ENCODE measurements around the gene TPRKB.
"Not testable (repeated sequence)": the region's sequence is repeated elsewhere in the genome, so short reads cannot be mapped to it uniquely, and the experiment has no call there.

Gene TPRKB

GRCh38 chr2:73736855-73737779 lies at the start of gene TPRKB:
TSS of gene TPRKB (minus strand) at chr2:73737345. CDS start at chr2:73734569, 2,776 bp downstream.
- peak; percentile 92 for DNase-seq

GRCh38 chr2:73783883-73784282 lies 46.7 kb upstream of the TPRKB start, which contains the start of gene C2orf78:
TSS of gene C2orf78 (plus strand) at chr2:73784183. CDS start at chr2:73784310, 127 bp downstream.
- not testable (repeated sequence) for DNase-seq

GRCh38 chr2:73783402-73783801 lies 46.3 kb upstream of the TPRKB start:
- not testable (repeated sequence) for DNase-seq

- DNase-seq: no peak
Measured at GRCh38 chr2:73780237-73780582, 43.1 kb upstream of the TPRKB start.

GRCh38 chr2:73779467-73780236 lies 42.5 kb upstream of the TPRKB start, which contains the start of gene DUSP11:
TSS of gene DUSP11 (minus strand) at chr2:73780103. CDS start at chr2:73779974, 129 bp downstream.
- DNase-seq: peak; percentile 85

- not testable (repeated sequence) for DNase-seq
Measured at GRCh38 chr2:73778867-73779466, 41.8 kb upstream of the TPRKB start.

GRCh38 chr2:73776869-73777519 lies 39.8 kb upstream of the TPRKB start:
- DNase-seq: no peak

- DNase-seq: no peak
Measured at GRCh38 chr2:73776381-73776780, 39.2 kb upstream of the TPRKB start.

GRCh38 chr2:73772819-73773218 lies 35.7 kb upstream of the TPRKB start:
- DNase-seq: no peak

GRCh38 chr2:73770725-73771124 lies 33.6 kb upstream of the TPRKB start:
- no peak for DNase-seq

- DNase-seq: no peak
Measured at GRCh38 chr2:73766994-73767393, 29.8 kb upstream of the TPRKB start.

- DNase-seq: no peak
Measured at GRCh38 chr2:73766349-73766748, 29.2 kb upstream of the TPRKB start.

- no peak for DNase-seq
Measured at GRCh38 chr2:73764945-73765344, 27.8 kb upstream of the TPRKB start.

GRCh38 chr2:73762571-73762970 lies 25.4 kb upstream of the TPRKB start:
- no peak for DNase-seq

GRCh38 chr2:73759904-73760303 lies 22.8 kb upstream of the TPRKB start:
- no peak for DNase-seq

- DNase-seq: no peak
Measured at GRCh38 chr2:73759285-73759764, 22.2 kb upstream of the TPRKB start.

GRCh38 chr2:73754332-73754731 lies 17.2 kb upstream of the TPRKB start:
- not testable (repeated sequence) for DNase-seq

GRCh38 chr2:73749314-73749713 lies 12.2 kb upstream of the TPRKB start:
- DNase-seq: no peak

- no peak for DNase-seq
Measured at GRCh38 chr2:73746877-73747208, 9.7 kb upstream of the TPRKB start.

- DNase-seq: no peak
Measured at GRCh38 chr2:73746015-73746876, 9.1 kb upstream of the TPRKB start.

GRCh38 chr2:73740767-73741166 lies 3.6 kb upstream of the TPRKB start:
- DNase-seq: no peak

GRCh38 chr2:73739101-73739500 lies 2.0 kb upstream of the TPRKB start:
- DNase-seq: no peak

Data from NCI-H1092 treated with DMSO at 0.1 percent for 48 hours (cell line).